Panc1 (cell line): ENCODE data around the gene TIMM8A. TPM values are rescaled to one million over a fixed set of nuclear protein-coding genes. Genes with fewer than 3 reads are reported as not detected.

Experiments
- ATAC-seq: fragments of 200-7000 bp; cut with Tn5 transposase; 2 replicates; pipeline ENCODE4 v1.9.1; 2020; ENCODE audit warnings: mild to moderate bottlenecking, moderate library complexity
- BruUV-seq: library from RNA; stranded (reverse); fragments of 400-500 nt; replicated peaks from 2 replicates; lab custom pipeline; 2021; lab: Mats Ljungman, UMichigan
- CTCF ChIA-PET: fragments of 300-600 bp; sonication (Branson Sonifier 250); formaldehyde crosslinking; loops from one replicate; lab custom pipeline; 2022; ENCODE audit warnings: antibody characterized with exemption; lab: Charles Lee
- POLR2A ChIA-PET: fragments of 300-600 bp; sonication (Branson Sonifier 250); formaldehyde crosslinking; loops from one replicate; lab custom pipeline; 2022; ENCODE audit warnings: antibody characterized with exemption; lab: Charles Lee
- DNase-seq: peaks from one replicate; pipeline ENCODE4 v3.0.0-alpha.2; 2010; ENCODE audit warnings: low read depth, low spot score
- H3K27ac ChIP-seq: 2 replicates; pipeline ENCODE4 v1.5.1; 2011; ENCODE audit warnings: mild to moderate bottlenecking, low read length, inconsistent platforms
- H3K27me3 ChIP-seq: fragments of 200-500 bp; sonication (Bioruptor generic); 2 replicates; pipeline ENCODE4 v1.6.0; 2014; ENCODE audit warnings: low read length, inconsistent platforms; ENCODE audit not compliant: control insufficient read depth, insufficient read depth
- H3K36me3 ChIP-seq: fragments of 200-500 bp; sonication (Bioruptor generic); 2 replicates; pipeline ENCODE4 v1.5.1; 2014; ENCODE audit warnings: inconsistent platforms, mild to moderate bottlenecking, low read length, moderate library complexity; ENCODE audit not compliant: control insufficient read depth, insufficient read depth
- H3K4me1 ChIP-seq: 2 replicates; pipeline ENCODE4 v1.5.1; 2011; ENCODE audit warnings: inconsistent platforms, mild to moderate bottlenecking, low read length, moderate library complexity; ENCODE audit not compliant: control insufficient read depth, insufficient read depth
- H3K4me3 ChIP-seq, 2 experiments: 2 replicates each; pipeline ENCODE4 v1.5.1; 2011 to 2012; ENCODE audit warnings: low read depth in 2 of 2, low read length in 2 of 2, mild to moderate bottlenecking in 2 of 2, inconsistent platforms in 1 of 2, moderate library complexity in 1 of 2
- H3K9me3 ChIP-seq: fragments of 200-500 bp; sonication (Bioruptor generic); 2 replicates; pipeline ENCODE4 v1.5.1; 2014; ENCODE audit warnings: low read depth, mild to moderate bottlenecking, inconsistent platforms, low read length, moderate library complexity; ENCODE audit not compliant: control insufficient read depth, insufficient read depth
- CTCF ChIP-seq: fragments of 450-650 bp; IDR thresholded peaks from 2 replicates; pipeline ENCODE4 v1.5.1; 2017; ENCODE audit warnings: mild to moderate bottlenecking
- POLR2AphosphoS5 ChIP-seq: IDR thresholded peaks from 2 replicates; pipeline ENCODE4 v1.6.1; 2012; ENCODE audit warnings: mild to moderate bottlenecking, low read depth, low read length, moderate library complexity
- REST ChIP-seq, 2 experiments: IDR thresholded peaks; 2 replicates each; pipeline ENCODE4 v1.6.1; 2011 to 2012; ENCODE audit warnings: low read depth in 2 of 2, control low read depth in 1 of 2, low read length in 1 of 2, mild to moderate bottlenecking in 1 of 2, moderate library complexity in 1 of 2; ENCODE audit not compliant: insufficient read depth in 1 of 2
- SIN3A ChIP-seq: IDR thresholded peaks from 2 replicates; pipeline ENCODE4 v1.6.1; 2012; ENCODE audit warnings: low read depth, mild to moderate bottlenecking, low read length, moderate library complexity, borderline replicate concordance; ENCODE audit not compliant: insufficient read depth
- TCF7L2 ChIP-seq: IDR thresholded peaks from 2 replicates; pipeline ENCODE4 v1.6.1; 2011; ENCODE audit warnings: mild to moderate bottlenecking, low read depth, low read length, inconsistent platforms
- in situ Hi-C: cut with HindIII; loops from 2 replicates; pipeline ENCODE4 v1.10.0; 2016; ENCODE audit warnings: low sequenced_read_pairs, low pct_unique_long_range_greater_than_20kb
- intact Hi-C: fragments of 100-400 bp; cut with micrococcal nuclease; formaldehyde crosslinking; loops from one replicate; pipeline ENCODE4 v1.10.0; 2022; ENCODE audit not compliant: unreplicated experiment
- total RNA-seq: library from RNA; stranded (reverse); gene quantifications from one replicate; pipeline ENCODE4 v1.2.1, GENCODE V29; 2021; ENCODE audit not compliant: unreplicated experiment

TIMM8A gene
- total RNA-seq, 1 experiment from 2014 or later = 39.1 TPM

GRCh38 chrX:101303790-101304189, 44.8 kb downstream of the TIMM8A start:
- H3K27me3 ChIP-seq = no peaks in the 10 kb centered on the region
- intact Hi-C loops = no loop called here
- no peaks in the 10 kb centered on the region for H3K4me1 ChIP-seq
- CTCF ChIA-PET = no interaction called here
- in situ Hi-C loops = no loop called here
- no peak overlapping the region for H3K4me3 ChIP-seq
- no peak overlapping the region for H3K27ac ChIP-seq
- POLR2A ChIA-PET = no interaction called here
- ATAC-seq (no peak), DNase-seq (no peak)
- H3K36me3 ChIP-seq = no peaks in the 10 kb centered on the region
- TF ChIP-seq POLR2AphosphoS5 (no peak), REST (IDR thresholded peaks at IDR 0.05; ENCODE audit: insufficient read depth in 1 of 2, low read depth in 2 of 2, low read length in 1 of 2) (no peak), TCF7L2 (no peak), CTCF (no peak), SIN3A (no peak)
- BruUV-seq = no TSS peak
- H3K9me3 ChIP-seq = no peaks in the 10 kb centered on the region

Other genes starting within 250 kb of the TIMM8A start
- gene DRP2, start 129.0 kb downstream of the TIMM8A start, total RNA-seq = 0.15 TPM
- 0.18 TPM for gene TAF7L, start 57.4 kb downstream of the TIMM8A start, total RNA-seq
- not detected for gene BTK, start 37.4 kb upstream of the TIMM8A start, total RNA-seq
- 308 TPM for gene RPL36A, start 42.3 kb upstream of the TIMM8A start, total RNA-seq
- 115 TPM for gene GLA, start 59.2 kb upstream of the TIMM8A start, total RNA-seq
- gene HNRNPH2, start 59.5 kb upstream of the TIMM8A start, total RNA-seq = 91.5 TPM
- 5.0 TPM for gene ARMCX4, start 136.7 kb upstream of the TIMM8A start, total RNA-seq
- gene ARMCX1, start 201.8 kb upstream of the TIMM8A start, total RNA-seq = 4.7 TPM